Measurements from ENCODE around the gene DHRSX. TPM values are rescaled to one million over a fixed set of nuclear protein-coding genes. Genes with fewer than 3 reads are reported as not detected.

DHRSX gene
- total RNA-seq, 2 donors from 2014 or later, result 36.5 to 45.4 TPM

DNA sequence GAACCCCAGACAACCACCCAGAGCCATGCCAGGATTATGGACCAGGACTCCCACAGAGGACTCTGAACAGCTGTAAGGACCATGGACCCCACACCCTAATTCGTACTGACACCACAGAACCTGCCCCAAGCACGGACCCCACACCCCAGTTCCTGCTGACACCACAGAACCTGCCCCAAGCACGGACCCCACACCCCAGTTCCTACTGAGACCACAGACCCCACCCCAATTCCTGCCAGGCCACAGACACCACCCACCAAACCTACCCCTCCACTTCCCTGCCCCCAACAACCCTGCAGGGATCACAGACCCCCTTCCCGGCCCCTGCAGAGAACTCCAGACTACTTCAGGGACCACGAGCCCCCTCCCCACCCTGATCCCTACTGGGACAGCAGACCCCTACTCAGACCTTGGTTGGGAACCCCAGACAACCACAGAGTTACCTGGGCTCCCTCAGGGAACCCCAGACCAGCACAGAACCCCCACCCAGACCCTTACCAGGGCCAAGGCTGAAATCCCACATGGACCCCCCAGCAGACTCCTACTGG is 1.4 kb upstream of the DHRSX start:
- peaks cover 6% of the 10 kb centered on the region for H3K4me1 ChIP-seq (ENCODE audit: control insufficient read depth, insufficient read depth, low read length)
- no peak overlapping the region for H3K4me3 ChIP-seq (ENCODE audit: low read length)
- peak overlapping the region; percentile 88 for H3K27ac Mint-ChIP-seq
- no peaks in the 10 kb centered on the region for H3K27me3 Mint-ChIP-seq (ENCODE audit: insufficient read depth)
- no peaks in the 10 kb centered on the region for H3K9me3 Mint-ChIP-seq
- WGBS, 2 experiments (ENCODE audit: insufficient coverage in 1 of 2, insufficient read length in 1 of 2), result 95 to 100% methylated on average over 2 to 5 of the region's 5 CpGs
- H3K36me3 Mint-ChIP-seq (ENCODE audit: low read depth), result peaks cover 10% of the 10 kb centered on the region
- H3K4me1 Mint-ChIP-seq, result peaks cover 28% of the 10 kb centered on the region
- peak overlapping the region; percentile 17 for H3K27ac ChIP-seq (ENCODE audit: low read depth, low read length)
- no peak for DNase-seq
- no peaks in the 10 kb centered on the region for H3K27me3 ChIP-seq (ENCODE audit: control insufficient read depth, insufficient read depth, low read length, poor library complexity, severe bottlenecking)
- H3K9me3 ChIP-seq (ENCODE audit: control insufficient read depth, low read length), result no peaks in the 10 kb centered on the region
- H3K4me3 Mint-ChIP-seq, result peak overlapping the region; percentile 72
- peaks cover 8% of the 10 kb centered on the region for H3K36me3 ChIP-seq (ENCODE audit: control insufficient read depth, insufficient read depth, low read length)
- H3K9ac ChIP-seq (ENCODE audit: extremely low read depth, low read length, poor library complexity, severe bottlenecking), result no peak overlapping the region
- TF ChIP-seq, protein P1, sequence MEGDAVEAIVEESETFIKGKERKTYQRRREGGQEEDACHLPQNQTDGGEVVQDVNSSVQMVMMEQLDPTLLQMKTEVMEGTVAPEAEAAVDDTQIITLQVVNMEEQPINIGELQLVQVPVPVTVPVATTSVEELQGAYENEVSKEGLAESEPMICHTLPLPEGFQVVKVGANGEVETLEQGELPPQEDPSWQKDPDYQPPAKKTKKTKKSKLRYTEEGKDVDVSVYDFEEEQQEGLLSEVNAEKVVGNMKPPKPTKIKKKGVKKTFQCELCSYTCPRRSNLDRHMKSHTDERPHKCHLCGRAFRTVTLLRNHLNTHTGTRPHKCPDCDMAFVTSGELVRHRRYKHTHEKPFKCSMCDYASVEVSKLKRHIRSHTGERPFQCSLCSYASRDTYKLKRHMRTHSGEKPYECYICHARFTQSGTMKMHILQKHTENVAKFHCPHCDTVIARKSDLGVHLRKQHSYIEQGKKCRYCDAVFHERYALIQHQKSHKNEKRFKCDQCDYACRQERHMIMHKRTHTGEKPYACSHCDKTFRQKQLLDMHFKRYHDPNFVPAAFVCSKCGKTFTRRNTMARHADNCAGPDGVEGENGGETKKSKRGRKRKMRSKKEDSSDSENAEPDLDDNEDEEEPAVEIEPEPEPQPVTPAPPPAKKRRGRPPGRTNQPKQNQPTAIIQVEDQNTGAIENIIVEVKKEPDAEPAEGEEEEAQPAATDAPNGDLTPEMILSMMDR (conservative IDR thresholded peaks at IDR 0.05), result no peak

DNA sequence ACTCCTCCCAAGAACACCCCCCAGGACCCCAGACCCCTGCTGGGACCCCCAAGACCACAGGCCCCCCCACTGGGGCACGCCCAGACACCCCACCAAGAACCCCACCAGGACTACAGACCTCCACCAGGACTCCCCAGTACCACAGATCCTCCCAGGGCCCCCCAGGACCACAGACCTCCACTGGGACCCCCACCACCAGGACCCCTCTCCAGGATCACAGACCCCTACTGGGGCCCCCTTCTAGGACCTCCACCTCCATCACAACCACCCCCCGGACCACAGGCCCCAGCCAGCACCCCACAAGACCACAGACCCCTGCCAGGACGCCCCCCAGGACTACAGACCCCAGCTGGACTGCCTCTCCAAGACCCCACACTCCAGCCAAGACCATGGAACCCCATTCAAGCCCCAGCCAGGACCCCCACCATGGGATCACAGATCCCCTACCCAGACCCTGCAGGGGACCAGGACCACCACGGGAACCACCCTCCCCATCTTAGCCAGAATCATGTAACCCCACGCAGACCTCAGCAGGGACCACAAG is 855 bp upstream of the DHRSX start:
- no peak overlapping the region for H3K9ac ChIP-seq (ENCODE audit: extremely low read depth, low read length, poor library complexity, severe bottlenecking)

DNA sequence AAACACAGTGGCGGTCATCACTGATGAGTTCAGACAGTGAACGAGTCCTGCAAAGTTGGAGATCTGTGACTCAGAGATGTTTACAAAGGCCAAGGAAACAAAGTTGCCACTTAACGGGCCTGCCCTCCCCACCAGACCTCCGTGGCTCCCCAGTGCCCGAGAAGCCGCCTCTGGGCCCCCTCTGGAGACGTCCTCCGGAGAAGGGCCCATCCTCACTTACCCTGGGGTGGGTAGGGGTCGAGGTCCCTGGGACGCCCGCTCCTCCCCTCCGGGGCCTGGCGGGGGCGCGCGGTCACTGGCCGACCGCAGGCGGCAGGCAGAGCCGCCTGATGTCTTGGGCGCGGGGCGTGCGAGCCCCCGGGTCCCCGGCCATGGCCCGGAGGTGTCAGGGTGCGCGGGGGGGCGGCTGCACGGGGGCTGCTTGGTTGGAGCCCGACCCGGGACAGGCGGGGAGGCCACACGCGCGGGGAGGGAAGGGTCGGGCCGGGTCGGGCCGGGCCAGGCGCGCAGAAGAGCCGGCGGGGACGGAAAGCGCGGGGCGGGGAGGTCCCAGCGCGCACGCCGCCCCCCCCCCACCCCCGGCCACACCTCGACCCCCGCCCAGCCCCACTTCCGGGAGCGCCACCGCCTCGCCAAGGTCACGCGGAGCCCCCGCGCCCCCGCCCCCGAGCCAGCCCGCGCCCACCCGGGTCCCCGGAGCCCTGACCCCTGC is 529 bp downstream of the DHRSX start:
- peak; percentile 81 for DNase-seq
- Mint-ChIP-seq H3K27ac (no peak overlapping the region), H3K27me3 (ENCODE audit: insufficient read depth) (no peaks in the 10 kb centered on the region), H3K9me3 (no peaks in the 10 kb centered on the region), H3K36me3 (ENCODE audit: low read depth) (peaks cover 23% of the 10 kb centered on the region), H3K4me1 (peaks cover 32% of the 10 kb centered on the region), H3K4me3 (peak overlapping the region; percentile 72)
- Histone ChIP-seq H3K4me3 (ENCODE audit: low read length) (peak overlapping the region; percentile 79), H3K4me1 (ENCODE audit: control insufficient read depth, insufficient read depth, low read length) (peaks cover 6% of the 10 kb centered on the region), H3K9ac (ENCODE audit: extremely low read depth, low read length, poor library complexity, severe bottlenecking) (peak overlapping the region; percentile 40), H3K36me3 (ENCODE audit: control insufficient read depth, insufficient read depth, low read length) (peaks cover 12% of the 10 kb centered on the region), H3K9me3 (ENCODE audit: control insufficient read depth, low read length) (no peaks in the 10 kb centered on the region), H3K27me3 (ENCODE audit: control insufficient read depth, insufficient read depth, low read length, poor library complexity, severe bottlenecking) (no peaks in the 10 kb centered on the region), H3K27ac (ENCODE audit: low read depth, low read length) (peak overlapping the region; percentile 86)
- 2 to 20% methylated on average over 1 to 53 of the region's 70 CpGs for WGBS, 2 experiments (ENCODE audit: insufficient coverage in 1 of 2, insufficient read length in 1 of 2)
- TF ChIP-seq, protein P1 (conservative IDR thresholded peaks at IDR 0.05), result peak; percentile 53

More for the DNA sequence above, 855 bp upstream of the DHRSX start:
- Mint-ChIP-seq H3K9me3 (no peaks in the 10 kb centered on the region), H3K27ac (peak overlapping the region; percentile 39), H3K27me3 (ENCODE audit: insufficient read depth) (no peaks in the 10 kb centered on the region), H3K4me3 (peak overlapping the region; percentile 72), H3K4me1 (peaks cover 28% of the 10 kb centered on the region), H3K36me3 (ENCODE audit: low read depth) (peaks cover 13% of the 10 kb centered on the region)
- Histone ChIP-seq H3K27me3 (ENCODE audit: control insufficient read depth, insufficient read depth, low read length, poor library complexity, severe bottlenecking) (no peaks in the 10 kb centered on the region), H3K27ac (ENCODE audit: low read depth, low read length) (no peak overlapping the region), H3K36me3 (ENCODE audit: control insufficient read depth, insufficient read depth, low read length) (peaks cover 12% of the 10 kb centered on the region), H3K9me3 (ENCODE audit: control insufficient read depth, low read length) (no peaks in the 10 kb centered on the region), H3K4me3 (ENCODE audit: low read length) (no peak overlapping the region), H3K4me1 (ENCODE audit: control insufficient read depth, insufficient read depth, low read length) (peaks cover 6% of the 10 kb centered on the region)
- WGBS, 2 experiments (ENCODE audit: insufficient coverage in 1 of 2, insufficient read length in 1 of 2), result 93% methylated on average over 5 of the region's 5 CpGs; no CpG with 5 or more reads in 1 of the 2 experiments
- DNase-seq, result no peak
- TF ChIP-seq, protein P1 (conservative IDR thresholded peaks at IDR 0.05), result no peak

All from endodermal cell (in vitro differentiated cells).